PC-9 (cell line): ENCODE data around the gene COMMD1.

Experiments
- EZH2 ChIP-seq: fragments of 200-600 bp; sonication (generic); IDR thresholded peaks from 2 replicates; pipeline ENCODE4 v1.8.0; 2017; ENCODE audit warnings: antibody characterized with exemption, low read depth
- TF ChIP-seq, protein P1 (sequence below): fragments of 200-600 bp; sonication (generic); conservative IDR thresholded peaks from 2 replicates; pipeline ENCODE4 v1.6.1; 2017; ENCODE audit warnings: mixed run types, antibody characterized with exemption, mild to moderate bottlenecking, moderate library complexity

DNA sequence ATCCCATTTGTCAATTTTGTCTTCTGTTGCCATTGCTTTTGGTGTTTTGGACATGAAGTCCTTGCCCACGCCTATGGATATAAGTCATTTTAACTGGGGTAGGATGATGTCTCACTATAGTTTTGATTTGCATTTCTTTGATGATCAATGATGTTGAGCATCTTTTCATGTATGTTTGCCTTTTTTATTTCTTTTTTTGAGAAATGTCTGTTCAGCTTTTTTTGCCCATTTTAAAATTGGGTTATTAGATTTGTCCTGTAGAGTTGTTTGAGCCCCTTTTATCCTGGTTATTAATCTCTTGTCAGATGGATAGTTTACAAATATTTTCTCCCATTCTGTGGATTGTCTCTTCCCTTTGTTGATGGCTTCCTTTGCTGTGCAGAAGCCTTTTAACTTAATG, 75.3 kb downstream of the COMMD1 start:
- TF ChIP-seq, protein P1, sequence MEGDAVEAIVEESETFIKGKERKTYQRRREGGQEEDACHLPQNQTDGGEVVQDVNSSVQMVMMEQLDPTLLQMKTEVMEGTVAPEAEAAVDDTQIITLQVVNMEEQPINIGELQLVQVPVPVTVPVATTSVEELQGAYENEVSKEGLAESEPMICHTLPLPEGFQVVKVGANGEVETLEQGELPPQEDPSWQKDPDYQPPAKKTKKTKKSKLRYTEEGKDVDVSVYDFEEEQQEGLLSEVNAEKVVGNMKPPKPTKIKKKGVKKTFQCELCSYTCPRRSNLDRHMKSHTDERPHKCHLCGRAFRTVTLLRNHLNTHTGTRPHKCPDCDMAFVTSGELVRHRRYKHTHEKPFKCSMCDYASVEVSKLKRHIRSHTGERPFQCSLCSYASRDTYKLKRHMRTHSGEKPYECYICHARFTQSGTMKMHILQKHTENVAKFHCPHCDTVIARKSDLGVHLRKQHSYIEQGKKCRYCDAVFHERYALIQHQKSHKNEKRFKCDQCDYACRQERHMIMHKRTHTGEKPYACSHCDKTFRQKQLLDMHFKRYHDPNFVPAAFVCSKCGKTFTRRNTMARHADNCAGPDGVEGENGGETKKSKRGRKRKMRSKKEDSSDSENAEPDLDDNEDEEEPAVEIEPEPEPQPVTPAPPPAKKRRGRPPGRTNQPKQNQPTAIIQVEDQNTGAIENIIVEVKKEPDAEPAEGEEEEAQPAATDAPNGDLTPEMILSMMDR: no peak
- TF ChIP-seq EZH2: no peak
